Brain microvascular endothelial cell (primary cell): ENCODE measurements around the gene ZNF326.

Experiments used
- DNase-seq: peaks from one replicate; pipeline ENCODE4 v3.0.0-alpha.2; 2020
- H3K27ac ChIP-seq: fragments of 250-450 bp; sonication (Bioruptor Pico); 2 replicates; pipeline ENCODE4 v1.5.1; 2020; ENCODE audit warnings: mild to moderate bottlenecking, moderate library complexity
- H3K27me3 ChIP-seq: fragments of 250-450 bp; sonication (Bioruptor Pico); replicated peaks from 2 replicates; pipeline ENCODE4 v1.5.1; 2020; ENCODE audit warnings: mild to moderate bottlenecking
- H3K36me3 ChIP-seq: fragments of 250-450 bp; sonication (Bioruptor Pico); replicated peaks from 2 replicates; pipeline ENCODE4 v1.5.1; 2020; ENCODE audit warnings: mild to moderate bottlenecking
- H3K4me3 ChIP-seq: 2 replicates; pipeline ENCODE4 v1.5.1; 2011; ENCODE audit warnings: low read depth, mild to moderate bottlenecking, control low read depth, low read length, moderate library complexity
- CTCF ChIP-seq: IDR thresholded peaks from 2 replicates; pipeline ENCODE4 v1.5.1; 2011; ENCODE audit warnings: low read depth, mild to moderate bottlenecking, moderate library complexity, low read length, control low read depth, inconsistent platforms; ENCODE audit errors: missing control alignments
- in situ Hi-C: cut with HindIII; loops from 2 replicates; pipeline ENCODE4 v1.10.0; 2017; ENCODE audit warnings: low sequenced_read_pairs, low pct_ligation_motif_present

The ZNF326 gene

DNA sequence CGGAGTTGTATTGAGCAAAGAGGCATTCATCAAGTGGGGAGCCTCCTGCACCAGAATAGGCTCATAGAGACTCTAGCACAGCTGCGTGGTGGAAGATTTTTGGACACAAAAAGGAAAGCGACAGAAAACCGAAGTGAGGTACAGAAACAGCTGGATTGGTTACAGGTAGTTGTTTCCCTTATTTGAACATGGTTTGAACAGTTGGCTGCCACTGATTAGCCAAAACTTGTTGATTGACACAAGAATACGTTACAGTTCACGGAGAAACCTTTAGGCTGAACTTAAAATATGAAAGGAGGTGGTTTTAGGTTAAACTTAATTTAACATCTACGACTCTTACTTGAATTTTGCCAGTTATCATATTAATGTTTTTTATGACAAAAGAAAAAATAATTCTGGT is 89.1 kb downstream of the ZNF326 start:
- in situ Hi-C loops: no loop called here
- no peak for DNase-seq
- no peak overlapping the region for H3K4me3 ChIP-seq
- no peaks in the 10 kb centered on the region for H3K27me3 ChIP-seq
- H3K27ac ChIP-seq: no peak overlapping the region
- no peak for TF ChIP-seq CTCF
- H3K36me3 ChIP-seq: no peaks in the 10 kb centered on the region
